Parietal lobe (tissue), 1 donor: ENCODE data around the gene CBY1. TPM values are rescaled to one million over a fixed set of nuclear protein-coding genes. Genes with fewer than 3 reads are reported as not detected.

Source experiments
- total RNA-seq: library from RNA; depleted of rRNA; stranded (reverse); fragments of >200 nt; gene quantifications from one replicate; pipeline ENCODE4 v1.2.3, GENCODE V29; 2014

Gene CBY1
- 17.2 TPM for total RNA-seq

DNA sequence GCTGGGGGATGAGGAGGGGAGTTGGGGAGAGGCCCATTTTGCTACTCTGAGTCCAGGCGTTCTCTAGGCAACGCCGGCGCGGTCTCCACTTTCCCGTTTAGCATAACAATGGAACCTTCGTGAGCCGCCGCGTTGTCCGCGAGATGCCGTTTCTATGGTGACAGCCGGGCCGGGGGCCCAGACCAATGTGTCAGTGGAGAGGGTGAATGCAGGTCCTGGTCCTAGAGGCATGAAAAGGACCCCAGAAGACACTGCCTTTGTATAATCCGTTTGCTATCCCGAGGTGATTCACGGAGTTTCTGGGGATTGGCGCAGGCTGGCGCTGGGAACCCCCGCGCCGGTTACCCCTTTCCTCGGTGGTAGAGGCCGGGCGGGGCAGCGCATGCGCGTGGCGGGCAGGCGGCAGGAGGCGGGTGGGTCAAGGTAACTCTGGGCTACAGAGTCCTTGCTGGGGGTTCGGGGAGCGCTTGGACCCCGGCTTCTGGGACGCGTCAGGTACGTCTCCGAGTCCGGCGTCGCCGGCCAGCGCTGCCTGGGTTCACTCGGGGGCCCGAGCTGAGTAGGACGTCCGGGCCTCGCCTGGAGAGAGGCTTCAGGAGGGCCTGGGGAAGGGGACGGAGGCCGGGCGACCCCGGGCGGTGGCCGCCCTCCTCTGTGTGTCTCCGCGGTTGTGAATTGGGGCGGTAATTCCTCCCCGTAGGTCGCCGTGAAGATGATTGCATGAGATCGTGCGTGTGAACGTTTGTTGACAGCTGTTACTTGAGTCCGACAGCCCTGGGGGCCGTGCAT lies at the start of gene CBY1, which contains the start of gene FAM227A:
CBY1 (plus strand) TSS at position 383 of the 789 bp plus-strand sequence. CDS start 11,417 bp downstream, outside the sequence.
FAM227A (minus strand) TSS at position 137 of the 789 bp plus-strand sequence. CDS start 6,224 bp downstream, outside the sequence.

DNA sequence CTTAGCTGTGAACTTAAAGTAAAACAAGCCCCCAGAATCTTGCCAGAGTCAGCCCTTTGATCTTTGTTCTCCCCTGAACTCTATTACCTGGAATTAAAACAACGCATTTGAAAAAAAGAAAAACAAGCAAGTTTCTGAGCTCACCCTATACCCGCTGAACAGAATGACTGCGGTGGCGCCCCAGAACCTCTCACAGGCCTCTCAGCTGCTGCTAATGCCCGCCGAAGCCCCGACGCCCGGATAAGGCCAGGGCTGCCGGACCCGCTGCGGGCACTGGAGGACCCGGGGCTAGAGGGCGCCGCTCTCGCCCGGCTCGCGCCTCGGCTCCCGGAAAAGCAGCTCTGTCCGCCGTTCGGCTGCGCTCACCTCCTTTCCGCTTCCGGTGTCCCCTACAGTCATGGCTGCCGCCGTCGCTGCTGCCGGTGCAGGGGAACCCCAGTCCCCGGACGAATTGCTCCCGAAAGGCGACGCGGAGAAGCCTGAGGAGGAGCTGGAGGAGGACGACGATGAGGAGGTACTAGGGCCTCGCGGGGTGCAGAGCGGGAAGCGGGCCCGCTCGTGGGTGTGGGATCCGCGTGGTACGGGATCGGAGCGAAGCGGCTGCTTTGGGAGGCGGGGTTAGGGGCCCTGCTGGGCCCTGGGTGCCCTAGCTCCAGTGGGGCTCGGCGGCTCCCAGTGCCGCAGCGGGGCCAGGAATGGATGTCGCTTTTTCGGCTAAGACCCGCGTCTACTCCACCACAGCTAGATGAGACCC lies 25.3 kb downstream of the CBY1 start, which contains the start of gene TOMM22:
TOMM22 (plus strand) TSS at position 376 of the 754 bp plus-strand sequence; CDS start at position 398, 22 bp downstream.

DNA sequence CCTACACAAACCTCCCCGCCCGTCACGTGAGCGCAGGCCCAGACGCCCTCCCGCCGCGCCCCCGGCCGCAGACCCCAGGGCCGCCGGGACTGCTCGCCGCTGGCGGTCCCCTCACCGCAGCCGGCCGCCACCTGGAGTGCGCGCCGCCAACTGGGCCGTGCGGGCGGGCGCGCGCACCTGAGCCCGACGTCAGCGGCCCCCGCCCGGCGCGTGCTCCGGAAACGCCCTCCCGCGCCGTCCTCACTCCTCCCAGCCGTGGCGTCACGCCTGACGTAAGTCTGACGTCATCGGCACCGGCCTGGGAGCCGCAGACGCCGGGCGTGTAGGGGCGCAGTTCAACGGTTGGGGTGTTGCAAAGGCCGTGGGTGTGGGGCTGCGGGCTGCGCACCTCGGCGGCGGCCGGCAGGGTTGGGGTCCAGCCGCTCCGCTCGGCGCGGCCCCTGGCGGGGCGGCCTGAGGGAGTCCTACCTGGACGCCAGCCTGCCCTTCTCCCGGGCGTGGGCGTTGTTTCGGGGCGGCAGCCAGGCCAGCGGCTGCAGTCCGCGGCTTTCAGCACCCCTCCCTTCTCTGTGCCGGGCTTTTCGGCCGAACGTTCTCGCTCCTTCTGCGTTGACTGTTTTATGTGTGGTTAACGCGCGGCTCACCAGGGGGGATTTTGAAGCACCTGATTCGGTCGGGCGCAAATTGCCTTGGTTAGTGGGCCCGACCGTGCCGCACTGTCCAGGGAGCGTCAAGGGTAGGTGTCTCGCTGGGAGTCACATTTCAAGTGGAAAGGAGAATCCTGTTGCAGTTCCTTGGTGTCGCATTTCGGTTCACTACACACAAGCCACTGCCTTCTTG lies 44.6 kb downstream of the CBY1 start, which contains the start of gene JOSD1:
JOSD1 (minus strand) TSS at position 155 of the 840 bp plus-strand sequence. CDS start 956 bp downstream, outside the sequence.

GRCh38 chr22:38705235-38706100 lies 49.0 kb downstream of the CBY1 start, which contains the start of gene GTPBP1:
GTPBP1 (plus strand) TSS chr22:38705944; CDS start chr22:38705956, 12 bp downstream.

Other genes with a start within 250 kb of the CBY1 start
- gene KCNJ4, start 201.4 kb upstream of the CBY1 start, total RNA-seq, result 7.8 TPM
- 0.31 TPM for gene KDELR3, start 188.5 kb upstream of the CBY1 start, total RNA-seq
- 802 TPM for gene DDX17, start 150.3 kb upstream of the CBY1 start, total RNA-seq
- 4.1 TPM for gene DMC1, start 86.5 kb upstream of the CBY1 start, total RNA-seq
- gene FAM227A, start 246 bp upstream of the CBY1 start, total RNA-seq, result 17.2 TPM
- gene TOMM22, start 25.3 kb downstream of the CBY1 start, total RNA-seq, result 34.4 TPM
- gene JOSD1, start 44.3 kb downstream of the CBY1 start, total RNA-seq, result 63.9 TPM
- 63.2 TPM for gene GTPBP1, start 49.3 kb downstream of the CBY1 start, total RNA-seq
- gene SUN2, start 99.4 kb downstream of the CBY1 start, total RNA-seq, result 128 TPM
- gene DNAL4, start 137.5 kb downstream of the CBY1 start, total RNA-seq, result 17.5 TPM
- 24.4 TPM for gene NPTXR, start 187.4 kb downstream of the CBY1 start, total RNA-seq
- gene CBX6, start 215.6 kb downstream of the CBY1 start, total RNA-seq, result 37.9 TPM